GM12892 (cell line): ENCODE results near the gene KCNK13.

Source experiments
- POLR2A ChIP-seq: IDR thresholded peaks from 2 replicates; pipeline ENCODE4 v1.6.1; 2011; ENCODE audit warnings: low read depth, low read length, control low read depth
- POLR2AphosphoS5 ChIP-seq: IDR thresholded peaks from 2 replicates; pipeline ENCODE4 v1.6.1; 2011; ENCODE audit warnings: low read depth, low read length, control low read depth
- TAF1 ChIP-seq: IDR thresholded peaks from 2 replicates; pipeline ENCODE4 v1.6.1; 2011; ENCODE audit warnings: low read depth, mild to moderate bottlenecking, control low read depth, low read length, borderline replicate concordance

DNA sequence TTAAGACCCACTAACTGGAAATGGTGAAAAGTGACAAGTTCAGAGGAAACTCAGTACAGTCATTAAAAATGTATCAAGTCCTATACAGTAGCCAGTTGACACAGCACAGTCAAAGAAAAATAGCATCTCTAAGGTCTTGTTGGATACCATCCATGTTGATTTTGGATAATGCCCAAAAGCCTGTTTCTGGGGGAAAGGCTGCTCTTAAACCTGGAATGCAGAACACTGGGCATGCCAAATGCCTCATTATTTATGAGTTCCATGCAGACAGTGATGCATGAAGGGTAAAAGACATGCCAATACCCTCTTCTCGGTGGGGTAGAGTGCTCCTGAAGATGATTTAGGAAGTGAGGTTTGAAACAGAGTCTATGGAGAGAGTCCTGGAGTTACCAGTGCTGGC, 29.6 kb downstream of the KCNK13 start:
- TF ChIP-seq POLR2AphosphoS5 (no peak), POLR2A (no peak), TAF1 (no peak)
